Lung (tissue), 12 donors: ENCODE results near the gene MIB1. TPM values are rescaled to one million over a fixed set of nuclear protein-coding genes. Genes with fewer than 3 reads are reported as not detected.

Source experiments
- ATAC-seq: fragments of 200-7000 bp; cut with Tn5 transposase; one replicate; pipeline ENCODE4 v1.9.1; 2020; ENCODE audit warnings: moderate number of reproducible peaks; ENCODE audit not compliant: insufficient read depth, low FRiP score
- DNase-seq, 3 donors: peaks; one replicate each; pipeline ENCODE4 v3.0.0-alpha.2; 2013 to 2017
- H3K27ac ChIP-seq, 2 donors: one replicate each; pipeline ENCODE4 v1.5.1; 2013; ENCODE audit warnings: mild to moderate bottlenecking in 2 of 2, moderate library complexity in 2 of 2, control low read depth in 1 of 2, inconsistent platforms in 1 of 2, low read depth in 1 of 2, low read length in 1 of 2
- H3K27me3 ChIP-seq, 3 donors: one replicate each; pipeline ENCODE4 v1.5.1; 2013; ENCODE audit warnings: low read length in 2 of 3; ENCODE audit not compliant: control insufficient read depth in 3 of 3, insufficient read depth in 3 of 3
- H3K36me3 ChIP-seq, 4 donors: one replicate each; pipeline ENCODE4 v1.5.1; 2013; ENCODE audit warnings: low read length in 4 of 4, mild to moderate bottlenecking in 1 of 4, moderate library complexity in 1 of 4; ENCODE audit not compliant: control insufficient read depth in 4 of 4, insufficient read depth in 4 of 4
- H3K4me1 ChIP-seq, 5 donors: one replicate each; pipeline ENCODE4 v1.5.1; 2013; ENCODE audit warnings: low read length in 5 of 5, mild to moderate bottlenecking in 2 of 5, moderate library complexity in 1 of 5; ENCODE audit not compliant: control insufficient read depth in 5 of 5, insufficient read depth in 5 of 5
- H3K4me3 ChIP-seq: one replicate; pipeline ENCODE4 v1.5.1; 2013; ENCODE audit warnings: mild to moderate bottlenecking, control low read depth, moderate library complexity
- H3K9ac ChIP-seq, 2 donors: one replicate each; pipeline ENCODE4 v1.5.1; 2013; ENCODE audit warnings: low read length in 2 of 2, control low read depth in 1 of 2; ENCODE audit not compliant: insufficient read depth in 1 of 2
- H3K9me3 ChIP-seq, 4 donors: one replicate each; pipeline ENCODE4 v1.5.1; 2013; ENCODE audit warnings: low read length in 3 of 4, mild to moderate bottlenecking in 1 of 4, moderate library complexity in 1 of 4; ENCODE audit not compliant: control insufficient read depth in 4 of 4, insufficient read depth in 3 of 4
- CTCF ChIP-seq: IDR thresholded peaks from 2 replicates; pipeline ENCODE4 v1.5.1; 2012; ENCODE audit warnings: mild to moderate bottlenecking; ENCODE audit errors: control extremely low read depth, extremely low read depth
- WGBS, 2 donors: extraction: QIAGEN DNeasy Blood & Tissue Kit; methylation state at CpG; one replicate each; pipeline ENCODE4 v1.1.7; 2013; 5-methylcytosine and 5-hydroxymethylcytosine counted together
- polyA plus RNA-seq, 2 donors: library from polyadenylated mRNA; stranded (reverse); fragments of 200-250 nt; gene quantifications; one replicate each; pipeline ENCODE4 v1.2.1, GENCODE V29; 2013
- total RNA-seq, 2 donors: library from RNA; depleted of rRNA in 1 of 2; stranded (reverse); fragments of >200 nt in 1 of 2; gene quantifications; one replicate each; pipeline ENCODE4 v1.2.1, GENCODE V29; 2014 to 2021
- donor health status: control.
- donor health status: control.
- donor health status: Bipolar disorder and iron deficiency.
- donor health status: healthy.
- donor health status: DM: yes; HTN: yes; CAD: no.

MIB1 gene
- total and polyA plus RNA-seq, 4 donors: 4.5 to 62.0 (median 15.5) TPM

DNA sequence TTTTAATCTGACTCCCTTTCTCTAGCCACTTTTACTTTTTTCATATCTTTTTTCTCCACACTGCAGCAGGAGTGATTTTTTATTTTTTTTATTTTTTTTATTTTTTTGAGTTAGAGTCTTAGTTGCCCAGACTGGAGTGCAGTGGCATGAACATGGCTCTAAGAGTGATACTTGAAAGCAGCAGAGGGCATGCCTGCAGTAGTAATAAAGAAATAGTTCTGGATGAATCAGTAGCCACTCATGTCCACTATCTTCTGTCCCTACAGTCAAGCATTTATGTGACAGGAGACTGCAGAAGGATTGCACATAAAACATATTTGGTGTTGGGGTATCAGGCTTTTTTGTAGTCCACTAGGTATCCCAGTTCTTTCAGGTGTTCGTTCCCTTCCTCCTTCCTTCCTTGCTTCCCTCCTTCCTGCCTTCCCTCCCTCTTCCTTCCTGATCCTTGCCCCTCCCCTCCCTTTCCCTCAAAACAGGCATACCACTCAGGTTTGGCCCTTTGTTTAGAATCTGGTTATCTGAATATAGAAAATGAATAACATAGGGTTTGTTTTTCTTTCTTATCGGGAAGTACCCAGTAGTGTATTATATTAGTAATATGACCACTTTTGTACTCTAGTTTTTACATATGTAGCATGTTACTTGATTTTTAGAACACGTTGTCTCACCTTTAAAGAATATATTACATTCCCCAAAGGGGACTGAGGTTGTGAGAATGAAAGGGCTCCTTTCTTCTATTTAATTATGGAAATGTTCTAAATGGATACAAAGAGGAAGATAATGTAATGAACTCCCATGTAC lies 23.5 kb downstream of the MIB1 start:
- no peak overlapping the region for H3K4me3 ChIP-seq
- H3K36me3 ChIP-seq: peaks cover 9 to 23% (median 11%) of the 10 kb centered on the region in 4 donors
- DNase-seq (no peak), ATAC-seq (no peak)
- no peak overlapping the region for H3K9ac ChIP-seq
- H3K27ac ChIP-seq: no peak overlapping the region
- TF ChIP-seq CTCF: no peak
- H3K9me3 ChIP-seq: no peaks in the 10 kb centered on the region
- 60 to 69% methylated on average over 3 of the region's 3 CpGs for WGBS, 2 donors
- H3K27me3 ChIP-seq: no peaks in the 10 kb centered on the region
- peaks cover 0 to 9% (median 3%) of the 10 kb centered on the region in 5 donors for H3K4me1 ChIP-seq

GRCh38 chr18:21769206-21769605 lies 28.6 kb downstream of the MIB1 start:
- Histone ChIP-seq H3K27me3 (no peaks in the 10 kb centered on the region), H3K9me3 (no peaks in the 10 kb centered on the region), H3K4me1 (peaks cover 0 to 4% (median 0%) of the 10 kb centered on the region in 5 donors), H3K9ac (no peak overlapping the region), H3K4me3 (no peak overlapping the region), H3K27ac (no peak overlapping the region), H3K36me3 (peaks cover 13 to 28% (median 16%) of the 10 kb centered on the region in 4 donors)
- ATAC-seq (no peak), DNase-seq (no peak)
- TF ChIP-seq CTCF: no peak
- 79 to 96% methylated on average over 4 of the region's 4 CpGs for WGBS, 2 donors

DNA sequence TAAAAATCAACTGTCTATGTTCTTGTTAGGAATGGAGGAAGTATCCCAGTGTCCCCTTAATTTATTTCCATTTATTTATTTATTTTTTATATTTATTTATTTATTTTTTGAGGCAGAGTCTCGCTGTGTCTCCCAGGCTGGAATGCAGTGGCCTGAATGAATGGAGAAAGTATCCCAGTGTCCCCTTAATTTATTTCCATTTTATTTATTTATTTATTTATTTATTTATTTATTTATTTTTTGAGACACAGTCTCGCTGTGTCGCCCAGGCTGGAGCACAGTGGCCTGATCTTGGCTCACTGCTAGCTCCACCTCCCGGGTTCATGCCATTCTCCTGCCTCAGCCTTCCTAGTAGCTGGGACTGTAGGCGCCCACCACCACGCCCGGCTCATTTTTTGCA lies 34.1 kb downstream of the MIB1 start:
- no peak for DNase-seq
- no peak for ATAC-seq
- Histone ChIP-seq H3K36me3 (peaks cover 0 to 13% (median 9%) of the 10 kb centered on the region in 4 donors), H3K9me3 (no peaks in the 10 kb centered on the region), H3K4me3 (no peak overlapping the region), H3K4me1 (no peaks in the 10 kb centered on the region), H3K27ac (no peak overlapping the region), H3K9ac (no peak overlapping the region), H3K27me3 (no peaks in the 10 kb centered on the region)
- TF ChIP-seq CTCF: no peak
- 99% methylated on average over 7 of the region's 7 CpGs for WGBS, 2 donors
